Measurements from ENCODE around the gene FSTL1.

- TF ChIP-seq POLR2AphosphoS5 (IDR thresholded peaks at IDR 0.05; ENCODE audit: low read depth) (no peak), CTCF (IDR thresholded peaks at IDR 0.05; ENCODE audit: insufficient read depth, low read length) (no peak)
Measured at GRCh38 chr3:120461416-120461815, 10.6 kb upstream of the FSTL1 start.
